Measurements from ENCODE around the gene SDR9C7.
"Not testable (repeated sequence)": the region's sequence is repeated elsewhere in the genome, so short reads cannot be mapped to it uniquely, and the experiment has no call there.

Gene SDR9C7

GRCh38 chr12:56933826-56934625 is at the start of gene SDR9C7:
Gene SDR9C7 (minus strand): TSS chr12:56934408. CDS start chr12:56934261, 147 bp downstream.
- Mint-ChIP-seq H3K4me1 (peaks cover 8% of the 10 kb centered on the region), H3K27ac (no peak within 1 kb of the TSS), H3K9me3 (no peaks in the 10 kb centered on the region), H3K27me3 (peaks cover 2% of the 10 kb centered on the region), H3K4me3 (no peak within 1 kb of the TSS), H3K36me3 (no peaks in the 10 kb centered on the region)

GRCh38 chr12:56983386-56983785 is 49.2 kb upstream of the SDR9C7 start:
- H3K36me3 Mint-ChIP-seq: no peaks in the 10 kb centered on the region
- no peak overlapping the region for H3K27ac Mint-ChIP-seq

GRCh38 chr12:56982578-56983236 is 48.5 kb upstream of the SDR9C7 start:
- H3K27ac Mint-ChIP-seq, H3K36me3 Mint-ChIP-seq, H3K4me1 Mint-ChIP-seq, H3K4me3 Mint-ChIP-seq, H3K27me3 Mint-ChIP-seq, H3K9me3 Mint-ChIP-seq: not testable (repeated sequence)

More at GRCh38 chr12:56983386-56983785, 49.2 kb upstream of the SDR9C7 start:
- H3K27me3 Mint-ChIP-seq: no peaks in the 10 kb centered on the region
- H3K9me3 Mint-ChIP-seq: no peaks in the 10 kb centered on the region
- H3K4me3 Mint-ChIP-seq: no peak overlapping the region
- peaks cover 8% of the 10 kb centered on the region for H3K4me1 Mint-ChIP-seq

GRCh38 chr12:56980941-56981530 is 46.8 kb upstream of the SDR9C7 start:
- H3K36me3 Mint-ChIP-seq: peaks cover 2% of the 10 kb centered on the region
- H3K27me3 Mint-ChIP-seq: no peaks in the 10 kb centered on the region
- no peaks in the 10 kb centered on the region for H3K4me1 Mint-ChIP-seq
- H3K4me3 Mint-ChIP-seq: no peak overlapping the region
- no peaks in the 10 kb centered on the region for H3K9me3 Mint-ChIP-seq
- no peak overlapping the region for H3K27ac Mint-ChIP-seq

- Mint-ChIP-seq H3K36me3 (peaks cover 2% of the 10 kb centered on the region), H3K27me3 (no peaks in the 10 kb centered on the region), H3K9me3 (no peaks in the 10 kb centered on the region), H3K4me3 (no peak overlapping the region), H3K27ac (no peak overlapping the region), H3K4me1 (no peaks in the 10 kb centered on the region)
Measured at GRCh38 chr12:56980268-56980667, 46.1 kb upstream of the SDR9C7 start.

GRCh38 chr12:56979628-56980027 is 45.4 kb upstream of the SDR9C7 start:
- no peak overlapping the region for H3K27ac Mint-ChIP-seq

GRCh38 chr12:56978397-56979138 is 44.4 kb upstream of the SDR9C7 start:
- no peak overlapping the region for H3K4me3 Mint-ChIP-seq
- H3K27ac Mint-ChIP-seq: no peak overlapping the region
- peaks cover 2% of the 10 kb centered on the region for H3K36me3 Mint-ChIP-seq
- no peaks in the 10 kb centered on the region for H3K27me3 Mint-ChIP-seq
- H3K4me1 Mint-ChIP-seq: no peaks in the 10 kb centered on the region
- no peaks in the 10 kb centered on the region for H3K9me3 Mint-ChIP-seq

More at GRCh38 chr12:56979628-56980027, 45.4 kb upstream of the SDR9C7 start:
- Mint-ChIP-seq H3K4me1 (no peaks in the 10 kb centered on the region), H3K9me3 (no peaks in the 10 kb centered on the region), H3K36me3 (peaks cover 2% of the 10 kb centered on the region), H3K27me3 (no peaks in the 10 kb centered on the region), H3K4me3 (no peak overlapping the region)

GRCh38 chr12:56977361-56977760 is 43.2 kb upstream of the SDR9C7 start:
- H3K9me3 Mint-ChIP-seq, H3K4me3 Mint-ChIP-seq, H3K36me3 Mint-ChIP-seq, H3K27me3 Mint-ChIP-seq, H3K4me1 Mint-ChIP-seq, H3K27ac Mint-ChIP-seq: not testable (repeated sequence)

- not testable (repeated sequence) for H3K4me1 Mint-ChIP-seq, H3K9me3 Mint-ChIP-seq, H3K36me3 Mint-ChIP-seq, H3K4me3 Mint-ChIP-seq, H3K27me3 Mint-ChIP-seq, H3K27ac Mint-ChIP-seq
Measured at GRCh38 chr12:56974224-56974623, 40.0 kb upstream of the SDR9C7 start.

GRCh38 chr12:56968910-56969309 is 34.7 kb upstream of the SDR9C7 start:
- not testable (repeated sequence) for H3K4me1 Mint-ChIP-seq, H3K9me3 Mint-ChIP-seq, H3K4me3 Mint-ChIP-seq, H3K27ac Mint-ChIP-seq, H3K36me3 Mint-ChIP-seq, H3K27me3 Mint-ChIP-seq

GRCh38 chr12:56965997-56966642 is 31.9 kb upstream of the SDR9C7 start:
- not testable (repeated sequence) for H3K9me3 Mint-ChIP-seq, H3K27me3 Mint-ChIP-seq, H3K36me3 Mint-ChIP-seq, H3K4me3 Mint-ChIP-seq, H3K4me1 Mint-ChIP-seq, H3K27ac Mint-ChIP-seq

GRCh38 chr12:56965124-56965523 is 30.9 kb upstream of the SDR9C7 start:
- not testable (repeated sequence) for H3K4me1 Mint-ChIP-seq, H3K36me3 Mint-ChIP-seq

GRCh38 chr12:56963557-56963956 is 29.3 kb upstream of the SDR9C7 start:
- H3K27me3 Mint-ChIP-seq, H3K9me3 Mint-ChIP-seq, H3K36me3 Mint-ChIP-seq, H3K4me3 Mint-ChIP-seq, H3K4me1 Mint-ChIP-seq, H3K27ac Mint-ChIP-seq: not testable (repeated sequence)

More at GRCh38 chr12:56965124-56965523, 30.9 kb upstream of the SDR9C7 start:
- not testable (repeated sequence) for H3K9me3 Mint-ChIP-seq, H3K27ac Mint-ChIP-seq, H3K4me3 Mint-ChIP-seq, H3K27me3 Mint-ChIP-seq

- H3K4me3 Mint-ChIP-seq, H3K27ac Mint-ChIP-seq, H3K27me3 Mint-ChIP-seq, H3K4me1 Mint-ChIP-seq, H3K9me3 Mint-ChIP-seq, H3K36me3 Mint-ChIP-seq: not testable (repeated sequence)
Measured at GRCh38 chr12:56962247-56962646, 28.0 kb upstream of the SDR9C7 start.

- Mint-ChIP-seq H3K27ac (no peak overlapping the region), H3K4me1 (no peaks in the 10 kb centered on the region), H3K27me3 (no peaks in the 10 kb centered on the region), H3K36me3 (peaks cover 2% of the 10 kb centered on the region), H3K9me3 (no peaks in the 10 kb centered on the region), H3K4me3 (no peak overlapping the region)
Measured at GRCh38 chr12:56958422-56958821, 24.2 kb upstream of the SDR9C7 start.

Data from activated naive CD4-positive, alpha-beta T cell treated with anti-CD3 and anti-CD28 coated beads, Interleukin-2, amount 50 U/mL, for 24 hours (primary cell).